ENCODE data around the gene MUC12. TPM values are rescaled to one million over a fixed set of nuclear protein-coding genes. Genes with fewer than 3 reads are reported as not detected.
"Not testable (repeated sequence)": the region's sequence is repeated elsewhere in the genome, so short reads cannot be mapped to it uniquely, and the experiment has no call there.

MUC12 gene
- total RNA-seq, 2 experiments from 2014 or later = 0.39 to 0.60 TPM

DNA sequence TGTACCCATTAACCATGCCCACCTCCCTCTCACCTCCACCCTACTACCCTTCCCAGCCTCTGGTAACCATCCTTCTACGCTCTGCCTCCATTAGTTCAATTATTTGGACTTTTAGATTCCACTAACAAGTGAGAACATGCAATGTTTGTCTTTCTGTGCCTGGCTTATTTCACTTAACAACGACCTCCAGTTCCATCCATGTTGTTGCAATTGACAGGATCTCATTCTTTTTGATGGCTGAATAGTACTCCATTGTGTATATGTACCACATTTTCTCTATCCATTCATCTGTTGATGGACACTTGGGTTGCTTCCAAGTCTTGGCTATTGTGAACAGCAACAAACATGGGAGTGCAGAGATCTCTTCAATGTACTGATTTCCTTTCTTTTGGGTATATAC lies 38.0 kb downstream of the MUC12 start:
- H3K27me3 ChIP-seq (ENCODE audit: control insufficient read depth in 1 of 2, insufficient read depth in 2 of 2, low read length in 2 of 2); DNase-seq; H3K36me3 ChIP-seq (ENCODE audit: insufficient read depth, low read length); H3K27ac ChIP-seq (ENCODE audit: low read depth in 1 of 2, low read length in 2 of 2); H3K4me1 ChIP-seq (ENCODE audit: insufficient read depth, low read length); H3K4me3 Mint-ChIP-seq; H3K4me1 Mint-ChIP-seq (ENCODE audit: low read depth); CTCF ChIA-PET; H3K4me3 ChIP-seq (ENCODE audit: low read length); H3K9me3 Mint-ChIP-seq; ATAC-seq (ENCODE audit: poor library complexity); H3K9me3 ChIP-seq (ENCODE audit: control insufficient read depth in 1 of 2, insufficient read depth in 1 of 2, low read length in 2 of 2); H3K27me3 Mint-ChIP-seq; intact Hi-C loops (cut with DNase I, micrococcal nuclease); H3K36me3 Mint-ChIP-seq (ENCODE audit: low read depth); H3K27ac Mint-ChIP-seq; POLR2A ChIA-PET: not testable (repeated sequence)

DNA sequence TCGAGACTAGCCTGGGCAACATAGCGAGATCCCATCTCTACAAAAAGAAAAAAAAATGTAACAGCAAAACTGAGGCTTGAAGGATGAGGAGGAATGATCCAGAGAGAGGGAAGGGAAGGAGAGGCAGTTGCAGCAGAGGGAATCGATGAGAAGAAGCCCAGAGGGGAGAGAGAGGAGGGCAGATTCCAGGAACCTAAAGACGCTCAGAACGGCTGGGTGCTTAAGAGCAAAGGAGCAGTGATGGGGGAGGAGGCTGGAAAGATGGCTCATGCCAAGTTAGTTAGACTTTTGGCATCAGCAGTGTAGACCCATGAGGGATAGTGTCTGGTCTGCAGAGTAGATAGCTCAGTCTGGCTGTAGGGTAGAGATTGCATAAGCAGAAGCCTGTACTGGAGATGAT lies 40.3 kb downstream of the MUC12 start:
- Histone ChIP-seq H3K36me3 (ENCODE audit: insufficient read depth, low read length) (no peaks in the 10 kb centered on the region), H3K4me1 (ENCODE audit: insufficient read depth, low read length) (no peaks in the 10 kb centered on the region), H3K4me3 (ENCODE audit: low read length) (no peak overlapping the region), H3K27ac (ENCODE audit: low read depth in 1 of 2, low read length in 2 of 2) (no peak overlapping the region), H3K27me3 (ENCODE audit: control insufficient read depth in 1 of 2, insufficient read depth in 2 of 2, low read length in 2 of 2) (no peaks in the 10 kb centered on the region), H3K9me3 (ENCODE audit: control insufficient read depth in 1 of 2, insufficient read depth in 1 of 2, low read length in 2 of 2) (peaks cover 0 to 4% of the 10 kb centered on the region in 2 experiments)
- DNase-seq = no peak
- Mint-ChIP-seq H3K4me3 (no peak overlapping the region), H3K36me3 (ENCODE audit: low read depth) (no peaks in the 10 kb centered on the region), H3K27ac (no peak overlapping the region), H3K4me1 (ENCODE audit: low read depth) (no peaks in the 10 kb centered on the region), H3K9me3 (no peaks in the 10 kb centered on the region), H3K27me3 (peaks cover 5% of the 10 kb centered on the region)
- ChIA-PET POLR2A (no interaction called here), CTCF (no interaction called here)
- ATAC-seq (ENCODE audit: poor library complexity) = no peak
- TF ChIP-seq, protein P1, sequence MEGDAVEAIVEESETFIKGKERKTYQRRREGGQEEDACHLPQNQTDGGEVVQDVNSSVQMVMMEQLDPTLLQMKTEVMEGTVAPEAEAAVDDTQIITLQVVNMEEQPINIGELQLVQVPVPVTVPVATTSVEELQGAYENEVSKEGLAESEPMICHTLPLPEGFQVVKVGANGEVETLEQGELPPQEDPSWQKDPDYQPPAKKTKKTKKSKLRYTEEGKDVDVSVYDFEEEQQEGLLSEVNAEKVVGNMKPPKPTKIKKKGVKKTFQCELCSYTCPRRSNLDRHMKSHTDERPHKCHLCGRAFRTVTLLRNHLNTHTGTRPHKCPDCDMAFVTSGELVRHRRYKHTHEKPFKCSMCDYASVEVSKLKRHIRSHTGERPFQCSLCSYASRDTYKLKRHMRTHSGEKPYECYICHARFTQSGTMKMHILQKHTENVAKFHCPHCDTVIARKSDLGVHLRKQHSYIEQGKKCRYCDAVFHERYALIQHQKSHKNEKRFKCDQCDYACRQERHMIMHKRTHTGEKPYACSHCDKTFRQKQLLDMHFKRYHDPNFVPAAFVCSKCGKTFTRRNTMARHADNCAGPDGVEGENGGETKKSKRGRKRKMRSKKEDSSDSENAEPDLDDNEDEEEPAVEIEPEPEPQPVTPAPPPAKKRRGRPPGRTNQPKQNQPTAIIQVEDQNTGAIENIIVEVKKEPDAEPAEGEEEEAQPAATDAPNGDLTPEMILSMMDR (IDR thresholded peaks at IDR 0.05) = no peak
- intact Hi-C loops (cut with DNase I, micrococcal nuclease) = no loop called here

DNA sequence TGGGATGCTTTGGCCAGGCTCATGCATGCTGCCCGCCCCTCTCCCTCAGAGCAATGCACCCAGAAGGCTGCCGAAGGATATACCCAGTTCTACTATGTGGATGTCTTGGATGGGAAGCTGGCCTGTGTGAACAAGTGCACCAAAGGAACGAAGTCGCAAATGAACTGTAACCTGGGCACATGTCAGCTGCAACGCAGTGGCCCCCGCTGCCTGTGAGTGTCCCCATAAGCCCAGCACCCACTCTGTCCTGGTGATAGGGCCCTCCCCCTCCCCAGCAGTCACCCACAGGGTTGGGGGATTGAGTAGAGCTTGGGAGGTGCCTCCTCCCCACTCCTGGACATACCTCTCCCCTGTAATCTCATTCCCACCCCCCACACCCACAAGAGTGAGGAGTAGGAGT lies 43.6 kb downstream of the MUC12 start:
- no peaks in the 10 kb centered on the region for H3K36me3 Mint-ChIP-seq (ENCODE audit: low read depth)
- Histone ChIP-seq H3K4me3 (ENCODE audit: low read length) (no peak overlapping the region), H3K27ac (ENCODE audit: low read depth in 1 of 2, low read length in 2 of 2) (no peak overlapping the region), H3K4me1 (ENCODE audit: insufficient read depth, low read length) (peaks cover 21% of the 10 kb centered on the region), H3K27me3 (ENCODE audit: control insufficient read depth in 1 of 2, insufficient read depth in 2 of 2, low read length in 2 of 2) (peaks cover 0 to 4% of the 10 kb centered on the region in 2 experiments), H3K36me3 (ENCODE audit: insufficient read depth, low read length) (no peaks in the 10 kb centered on the region), H3K9me3 (ENCODE audit: control insufficient read depth in 1 of 2, insufficient read depth in 1 of 2, low read length in 2 of 2) (peaks cover 0 to 3% of the 10 kb centered on the region in 2 experiments)
- DNase-seq (no peak), ATAC-seq (ENCODE audit: poor library complexity) (no peak)
- H3K27ac Mint-ChIP-seq = no peak overlapping the region
- TF ChIP-seq, protein P1 (IDR thresholded peaks at IDR 0.05) = no peak
- H3K4me3 Mint-ChIP-seq = no peak overlapping the region
- POLR2A ChIA-PET = no interaction called here
- intact Hi-C loops (cut with DNase I, micrococcal nuclease) = no loop called here
- no peaks in the 10 kb centered on the region for H3K9me3 Mint-ChIP-seq
- H3K27me3 Mint-ChIP-seq = peaks cover 13% of the 10 kb centered on the region
- H3K4me1 Mint-ChIP-seq (ENCODE audit: low read depth) = peaks cover 19% of the 10 kb centered on the region
- CTCF ChIA-PET = no interaction called here

DNA sequence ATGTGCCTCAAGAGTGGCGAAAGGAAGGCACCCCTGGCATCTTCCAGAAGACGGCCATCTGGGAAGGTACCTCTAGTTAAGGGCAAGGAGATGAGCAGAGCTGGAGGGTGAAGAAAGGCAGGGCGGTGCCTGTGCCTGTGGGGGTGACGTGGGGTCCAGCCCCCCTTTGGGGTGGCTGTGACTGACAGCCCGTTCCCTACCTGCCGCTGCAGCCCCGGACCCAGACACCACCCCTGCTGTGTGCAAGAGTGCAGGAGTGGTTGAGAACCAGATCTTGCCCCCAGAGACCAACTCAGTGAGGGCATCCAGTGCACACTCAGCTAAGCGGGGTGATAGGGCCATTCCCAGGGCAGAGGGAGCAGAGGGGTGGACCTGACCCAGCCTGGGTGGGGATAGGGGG lies 46.3 kb downstream of the MUC12 start:
- ATAC-seq (ENCODE audit: poor library complexity) (no peak), DNase-seq (no peak)
- Histone ChIP-seq H3K36me3 (ENCODE audit: insufficient read depth, low read length) (no peaks in the 10 kb centered on the region), H3K9me3 (ENCODE audit: control insufficient read depth in 1 of 2, insufficient read depth in 1 of 2, low read length in 2 of 2) (no peaks in the 10 kb centered on the region), H3K27ac (ENCODE audit: low read depth in 1 of 2, low read length in 2 of 2) (no peak overlapping the region), H3K4me3 (ENCODE audit: low read length) (no peak overlapping the region), H3K27me3 (ENCODE audit: control insufficient read depth in 1 of 2, insufficient read depth in 2 of 2, low read length in 2 of 2) (peaks cover 0 to 7% of the 10 kb centered on the region in 2 experiments), H3K4me1 (ENCODE audit: insufficient read depth, low read length) (peaks cover 29% of the 10 kb centered on the region)
- Mint-ChIP-seq H3K36me3 (ENCODE audit: low read depth) (no peaks in the 10 kb centered on the region), H3K9me3 (no peaks in the 10 kb centered on the region), H3K4me3 (peak overlapping the region; percentile 76), H3K4me1 (ENCODE audit: low read depth) (peaks cover 19% of the 10 kb centered on the region), H3K27ac (peak overlapping the region; percentile 87), H3K27me3 (peaks cover 23% of the 10 kb centered on the region)
- ChIA-PET POLR2A (no interaction called here), CTCF (no interaction called here)
- TF ChIP-seq, protein P1 (IDR thresholded peaks at IDR 0.05) = no peak
- intact Hi-C loops (cut with DNase I, micrococcal nuclease) = no loop called here
